Mammary epithelial cell (primary cell): ENCODE data around the gene TBX15.

Source experiments
- CTCF ChIP-seq, 2 donors: IDR thresholded peaks in 1 of 2; conservative IDR thresholded peaks in 1 of 2; 2 replicates each; pipeline ENCODE4 v1.5.1; 2011 to 2012; ENCODE audit warnings: inconsistent platforms in 2 of 2, low read length in 2 of 2, mild to moderate bottlenecking in 2 of 2, control low read depth in 1 of 2, low read depth in 1 of 2; ENCODE audit not compliant: insufficient read depth in 1 of 2; ENCODE audit errors: extremely low read depth in 1 of 2
- EZH2 ChIP-seq: IDR thresholded peaks from 2 replicates; pipeline ENCODE4 v1.6.1; 2012; ENCODE audit warnings: low read length, inconsistent platforms, borderline replicate concordance

GRCh38 chr1:119007670-119008482 lies 19.7 kb upstream of the TBX15 start:
- TF ChIP-seq EZH2 (no peak), CTCF (conservative IDR thresholded peaks at IDR 0.05 in 1 of 2, IDR thresholded peaks at IDR 0.05 in 1 of 2; ENCODE audit: extremely low read depth in 1 of 2, insufficient read depth in 1 of 2, low read depth in 1 of 2, low read length in 2 of 2) (no peak)
